Ectodermal cell (in vitro differentiated cells): ENCODE measurements around the gene SHFL.

Source experiments
- H3K27ac ChIP-seq: 2 replicates; pipeline ENCODE4 v1.7.0; 2013; ENCODE audit warnings: mild to moderate bottlenecking, low read depth, low read length; ENCODE audit not compliant: insufficient read depth, poor library complexity, severe bottlenecking
- H3K27me3 ChIP-seq: 2 replicates; pipeline ENCODE4 v1.7.0; 2013; ENCODE audit warnings: mild to moderate bottlenecking, low read length; ENCODE audit not compliant: insufficient read depth, control insufficient read depth, poor library complexity, severe bottlenecking
- H3K36me3 ChIP-seq: one replicate; pipeline ENCODE4 v1.7.0; 2013; ENCODE audit warnings: low read length; ENCODE audit not compliant: control insufficient read depth, insufficient read depth
- H3K4me1 ChIP-seq: one replicate; pipeline ENCODE4 v1.7.0; 2013; ENCODE audit warnings: low read length; ENCODE audit not compliant: control insufficient read depth, insufficient read depth
- H3K4me3 ChIP-seq: 2 replicates; pipeline ENCODE4 v1.7.0; 2013; ENCODE audit warnings: low read depth, low read length, control low read depth; ENCODE audit not compliant: insufficient read depth
- H3K9me3 ChIP-seq: 2 replicates; pipeline ENCODE4 v1.7.0; 2013; ENCODE audit warnings: mild to moderate bottlenecking, low read length, moderate library complexity; ENCODE audit not compliant: control insufficient read depth
- WGBS, 2 experiments: methylation state at CpG; one replicate each; pipeline ENCODE4 v1.1.7; 2013; ENCODE audit warnings: missing lambda C conversion rate in 2 of 2; 5-methylcytosine and 5-hydroxymethylcytosine counted together

The SHFL gene

DNA sequence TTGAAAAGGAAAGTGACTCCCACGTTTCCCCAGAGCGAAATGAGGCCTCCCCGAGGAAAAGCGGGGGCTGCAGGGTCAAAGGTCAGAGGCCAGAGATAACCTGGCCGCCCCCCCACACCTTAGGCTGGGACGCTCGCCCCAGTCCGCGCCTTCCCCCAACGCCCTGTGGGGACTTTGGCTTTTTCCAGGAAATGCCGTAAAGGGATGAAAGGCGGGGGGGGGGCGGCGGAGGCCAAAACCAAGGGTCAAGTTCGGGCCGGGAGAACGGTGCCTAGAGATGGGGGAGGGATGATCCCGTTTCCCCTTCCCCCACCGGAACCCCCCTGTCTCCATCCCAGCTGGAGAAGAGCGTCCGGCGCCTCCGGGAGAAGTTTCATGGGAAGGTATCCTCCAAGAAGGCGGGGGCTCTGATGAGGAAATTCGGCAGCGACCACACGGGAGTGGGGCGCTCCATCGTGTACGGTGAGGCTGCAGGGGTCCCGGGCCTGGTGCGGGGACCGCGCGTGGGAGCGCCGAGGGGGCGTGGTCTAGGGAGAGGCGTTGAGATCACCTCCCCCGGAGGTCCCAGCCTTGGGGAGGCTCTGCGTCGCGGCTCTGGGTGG lies 575 bp downstream of the SHFL start:
- Histone ChIP-seq H3K36me3 (no peaks in the 10 kb centered on the region), H3K4me3 (peak overlapping the region; percentile 59), H3K4me1 (peaks cover 4% of the 10 kb centered on the region), H3K27ac (no peak overlapping the region), H3K9me3 (no peaks in the 10 kb centered on the region), H3K27me3 (peaks cover 42% of the 10 kb centered on the region)
- WGBS, 2 experiments: 4% methylated on average over 43 of the region's 43 CpGs

DNA sequence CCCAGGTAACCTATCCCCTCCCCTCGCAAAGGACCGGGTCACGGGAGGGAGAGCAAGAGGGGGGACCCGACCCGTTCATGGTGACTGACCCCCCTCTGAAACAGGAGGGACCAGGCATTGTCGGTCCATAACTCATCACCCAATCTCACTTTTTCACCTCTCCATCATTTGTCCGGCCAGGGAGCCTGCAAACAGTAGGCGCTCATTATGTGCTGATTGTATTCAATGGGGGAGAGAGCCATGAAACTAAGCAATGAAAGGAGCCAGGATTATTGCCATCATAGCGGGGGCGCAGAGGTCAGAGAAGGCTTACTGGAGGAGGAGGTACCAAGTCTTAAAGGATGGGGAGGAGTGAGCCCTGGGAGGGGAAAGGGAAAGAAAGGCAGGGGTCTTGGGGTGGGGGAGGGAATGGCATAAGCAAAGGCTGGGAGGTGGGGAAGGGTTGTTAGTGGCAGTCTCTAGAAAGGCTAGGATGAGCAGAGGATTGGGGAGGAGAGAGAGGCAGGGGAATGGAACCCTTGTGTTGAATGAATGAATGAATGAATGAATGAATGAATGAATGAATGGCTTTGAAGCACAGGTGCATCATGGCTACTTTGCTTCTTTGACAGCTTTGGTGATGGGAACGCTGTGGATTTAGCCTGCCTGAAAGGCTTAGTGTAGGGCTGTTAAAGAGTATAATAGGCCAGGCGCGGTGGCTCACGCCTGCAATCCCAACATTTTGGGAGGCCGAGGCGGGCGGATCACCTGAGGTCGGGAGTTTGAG lies 1.4 kb downstream of the SHFL start:
- WGBS, 2 experiments: 75 to 77% methylated on average over 17 to 18 of the region's 18 CpGs
- H3K27me3 ChIP-seq: peaks cover 42% of the 10 kb centered on the region
- H3K36me3 ChIP-seq: no peaks in the 10 kb centered on the region
- H3K27ac ChIP-seq: no peak overlapping the region
- H3K4me3 ChIP-seq: no peak overlapping the region
- H3K4me1 ChIP-seq: peaks cover 4% of the 10 kb centered on the region
- no peaks in the 10 kb centered on the region for H3K9me3 ChIP-seq

- WGBS, 2 experiments: 90 to 92% methylated on average over 6 of the region's 6 CpGs
- Histone ChIP-seq H3K4me3 (no peak overlapping the region), H3K9me3 (no peaks in the 10 kb centered on the region), H3K27me3 (peaks cover 32% of the 10 kb centered on the region), H3K4me1 (peaks cover 4% of the 10 kb centered on the region), H3K36me3 (no peaks in the 10 kb centered on the region), H3K27ac (no peak overlapping the region)
These were observed 2.9 kb downstream of the SHFL start for GRCh38 chr19:10088949-10089554.

DNA sequence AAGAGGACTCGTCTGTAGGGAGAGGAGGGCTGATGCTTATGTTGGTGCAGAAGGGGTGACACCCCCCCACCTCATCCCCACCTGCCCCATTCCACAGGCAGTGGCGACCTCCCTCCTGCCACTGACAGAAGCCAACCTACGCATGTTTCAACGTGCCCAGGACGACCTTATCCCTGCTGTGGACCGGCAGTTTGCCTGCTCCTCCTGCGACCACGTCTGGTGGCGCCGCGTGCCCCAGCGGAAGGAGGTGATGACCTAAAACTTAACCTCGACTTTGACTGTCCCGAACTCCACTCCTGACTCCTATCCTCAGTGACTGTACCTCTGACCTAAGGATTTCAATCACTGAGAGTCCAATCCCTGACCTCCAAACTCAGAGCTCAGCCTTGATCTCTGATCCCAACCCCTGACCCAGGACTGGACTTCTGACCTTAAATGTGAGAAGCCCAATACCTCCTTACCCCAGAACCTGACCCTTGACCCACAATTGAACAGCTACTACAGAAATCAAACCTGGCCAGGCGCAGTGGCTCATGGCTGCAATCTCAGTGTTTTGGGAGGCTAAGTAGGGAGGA lies 3.8 kb downstream of the SHFL start:
- no peak overlapping the region for H3K4me3 ChIP-seq
- peaks cover 32% of the 10 kb centered on the region for H3K27me3 ChIP-seq
- H3K9me3 ChIP-seq: no peaks in the 10 kb centered on the region
- H3K4me1 ChIP-seq: peaks cover 4% of the 10 kb centered on the region
- 88 to 90% methylated on average over 14 to 15 of the region's 15 CpGs for WGBS, 2 experiments
- H3K36me3 ChIP-seq: no peaks in the 10 kb centered on the region
- no peak overlapping the region for H3K27ac ChIP-seq

DNA sequence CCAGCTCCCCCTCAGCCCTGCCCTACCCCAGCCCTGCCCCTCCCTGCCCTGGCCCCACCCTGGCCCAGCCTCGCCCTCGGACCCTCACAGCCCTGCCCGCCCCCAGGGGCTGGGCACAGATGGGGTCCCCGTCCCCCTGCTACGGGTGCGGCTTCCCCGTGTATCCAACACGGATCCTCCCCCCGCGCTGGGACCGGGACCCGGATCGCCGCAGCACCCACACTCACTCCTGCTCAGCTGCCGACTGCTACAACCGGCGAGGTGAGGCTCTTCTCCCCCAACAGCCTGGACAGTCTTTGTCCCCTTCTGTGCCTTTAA lies 5.2 kb downstream of the SHFL start:
- Histone ChIP-seq H3K4me3 (no peak overlapping the region), H3K36me3 (no peaks in the 10 kb centered on the region), H3K27me3 (peaks cover 31% of the 10 kb centered on the region), H3K27ac (no peak overlapping the region), H3K4me1 (peaks cover 2% of the 10 kb centered on the region), H3K9me3 (no peaks in the 10 kb centered on the region)
- 94% methylated on average over 17 of the region's 17 CpGs for WGBS, 2 experiments

DNA sequence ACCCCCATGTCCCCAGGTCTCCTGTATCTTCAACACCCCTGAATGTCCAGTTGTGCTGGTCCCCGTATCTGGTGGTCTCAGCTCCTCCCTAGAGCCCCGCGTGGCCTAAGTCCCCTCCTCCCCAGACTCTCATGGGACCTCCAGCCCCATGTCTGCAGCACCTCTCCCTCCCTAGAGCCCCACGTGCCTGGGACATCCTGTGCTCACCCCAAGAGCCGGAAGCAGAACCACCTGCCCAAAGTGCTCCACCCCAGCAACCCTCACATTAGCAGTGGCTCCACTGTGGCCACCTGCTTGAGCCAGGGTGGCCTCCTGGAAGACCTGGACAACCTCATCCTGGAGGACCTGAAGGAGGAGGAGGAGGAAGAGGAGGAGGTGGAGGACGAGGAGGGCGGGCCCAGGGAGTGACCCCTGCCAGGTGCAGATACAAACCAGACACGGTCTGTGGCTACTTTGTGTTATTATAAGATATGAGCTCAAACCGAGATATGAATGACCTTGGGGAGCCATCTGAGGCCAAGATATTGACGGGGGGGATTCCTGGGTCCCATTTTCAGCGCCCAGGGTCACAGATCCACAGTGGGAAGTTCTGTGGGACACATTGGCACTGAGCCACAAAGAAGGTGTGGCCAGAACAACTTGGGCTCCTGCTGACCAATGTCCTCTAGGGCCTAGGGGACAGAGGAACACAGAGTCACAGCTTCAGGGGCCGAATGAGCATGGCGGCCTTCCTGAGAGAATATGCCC lies 6.0 kb downstream of the SHFL start:
- no peak overlapping the region for H3K27ac ChIP-seq
- WGBS, 2 experiments: 89% methylated on average over 13 of the region's 13 CpGs
- H3K4me3 ChIP-seq: no peak overlapping the region
- no peaks in the 10 kb centered on the region for H3K36me3 ChIP-seq
- no peaks in the 10 kb centered on the region for H3K4me1 ChIP-seq
- H3K9me3 ChIP-seq: no peaks in the 10 kb centered on the region
- peaks cover 31% of the 10 kb centered on the region for H3K27me3 ChIP-seq

GRCh38 chr19:10092648-10093294 lies 6.7 kb downstream of the SHFL start:
- no peak overlapping the region for H3K27ac ChIP-seq
- no peaks in the 10 kb centered on the region for H3K36me3 ChIP-seq
- WGBS, 2 experiments: 87 to 88% methylated on average over 9 of the region's 9 CpGs
- H3K27me3 ChIP-seq: peaks cover 30% of the 10 kb centered on the region
- H3K4me3 ChIP-seq: no peak overlapping the region
- H3K4me1 ChIP-seq: no peaks in the 10 kb centered on the region
- no peaks in the 10 kb centered on the region for H3K9me3 ChIP-seq

DNA sequence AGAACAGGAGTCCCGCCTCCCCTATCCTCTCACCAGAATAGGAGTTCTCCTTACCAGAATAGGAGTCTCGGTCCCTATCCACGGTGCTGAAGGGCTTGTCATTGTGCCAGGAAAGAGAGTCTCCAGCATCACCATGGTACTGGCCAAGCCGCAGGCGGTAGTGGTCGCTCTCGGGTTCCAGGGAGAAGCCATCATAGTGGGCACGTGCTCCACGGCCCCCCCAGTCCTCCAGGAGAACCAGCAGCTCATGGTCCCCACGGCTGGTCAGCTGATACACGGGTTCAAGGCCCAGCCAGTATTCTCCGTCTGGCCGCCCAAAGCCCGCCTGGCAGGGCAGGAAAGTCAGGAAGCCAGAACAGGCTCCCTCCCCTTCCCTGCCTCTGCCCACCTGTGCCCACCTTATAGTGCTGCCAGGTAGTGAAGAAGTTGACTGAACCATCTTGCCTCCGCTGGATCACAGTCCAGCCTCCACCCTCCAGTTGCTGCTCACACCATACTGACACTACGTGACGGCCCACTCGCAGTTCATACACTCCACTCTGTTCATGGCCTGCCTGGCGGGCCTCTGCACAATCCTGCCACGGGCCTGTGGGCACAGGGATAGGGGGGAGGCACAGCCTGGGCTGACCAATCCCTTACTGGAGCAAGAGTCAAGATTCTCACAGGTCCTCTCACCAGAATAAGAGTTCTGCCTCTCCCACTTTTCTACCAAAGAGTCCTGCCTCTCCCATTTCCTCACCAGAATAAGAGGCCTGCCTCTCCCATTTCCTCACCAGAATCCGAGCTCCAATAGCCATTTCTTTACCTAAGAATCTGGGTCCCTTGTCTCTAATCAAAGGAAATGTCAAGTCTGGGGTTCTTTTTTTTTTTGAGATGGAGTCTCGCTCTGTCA lies 7.4 kb downstream of the SHFL start:
- Histone ChIP-seq H3K4me3 (no peak overlapping the region), H3K27ac (no peak overlapping the region), H3K27me3 (peaks cover 30% of the 10 kb centered on the region), H3K4me1 (no peaks in the 10 kb centered on the region), H3K9me3 (no peaks in the 10 kb centered on the region), H3K36me3 (no peaks in the 10 kb centered on the region)
- WGBS, 2 experiments: 87% methylated on average over 22 of the region's 22 CpGs

DNA sequence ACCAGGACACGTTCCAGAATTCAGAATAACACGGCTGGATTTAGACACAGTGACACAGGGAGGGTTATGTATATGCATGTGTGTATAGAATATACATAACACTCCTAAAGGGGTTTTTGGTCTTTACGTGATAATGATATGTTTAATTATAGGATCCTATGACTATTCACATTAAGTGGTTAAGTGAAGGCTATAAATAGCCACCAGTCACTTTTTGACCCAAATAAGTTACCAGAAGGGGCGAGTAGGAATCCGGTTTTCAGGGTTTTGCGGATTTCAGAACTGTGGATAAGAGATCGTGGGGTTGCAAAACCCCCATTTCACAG lies 9.5 kb downstream of the SHFL start:
- 71 to 72% methylated on average over 5 to 7 of the region's 7 CpGs for WGBS, 2 experiments
- H3K9me3 ChIP-seq: no peaks in the 10 kb centered on the region
- H3K4me1 ChIP-seq: no peaks in the 10 kb centered on the region
- H3K4me3 ChIP-seq: no peak overlapping the region
- no peaks in the 10 kb centered on the region for H3K36me3 ChIP-seq
- H3K27me3 ChIP-seq: peaks cover 34% of the 10 kb centered on the region
- H3K27ac ChIP-seq: no peak overlapping the region
